Spleen (tissue), 7 donors: ENCODE measurements around the gene CACNA1D.
"Not testable (repeated sequence)": the region's sequence is repeated elsewhere in the genome, so short reads cannot be mapped to it uniquely, and the experiment has no call there.

Source experiments
- CTCF ChIP-seq, 11 experiments: fragments of 200-600 bp in 7 of 11; fragments of 450-650 bp in 4 of 11; sonication (generic) in 4 of 11; IDR thresholded peaks in 8 of 11; conservative IDR thresholded peaks in 3 of 11; 1 replicate in 7 of 11; 2 replicates in 4 of 11; pipeline versions ENCODE4 v1.4.0 to v1.8.0; 2016 to 2021; ENCODE audit warnings: antibody characterized with exemption in 11 of 11, inconsistent platforms in 4 of 11, mild to moderate bottlenecking in 1 of 11
- POLR2A ChIP-seq, 3 donors: fragments of 450-650 bp; IDR thresholded peaks; one replicate each; pipeline ENCODE4 v1.5.1; 2017; ENCODE audit warnings: antibody characterized with exemption in 3 of 3, mild to moderate bottlenecking in 1 of 3
- donor health status: DM: no; HTN: no; CAD: no; lungs with moderate emphysema.
- donor health status: DM: no; HTN: no; CAD: no.
- donor health status: DM: no; HTN: no; CAD: no.

GRCh38 chr3:53572184-53572583 lies 77.8 kb downstream of the CACNA1D start:
- TF ChIP-seq POLR2A (IDR thresholded peaks at IDR 0.05); CTCF (IDR thresholded peaks at IDR 0.05 in 8 of 11, conservative IDR thresholded peaks at IDR 0.05 in 3 of 11): not testable (repeated sequence)
